ENCODE measurements around the gene STC2.

- TF ChIP-seq ZNF263 (CRISPR knock-in tag; IDR thresholded peaks at IDR 0.05; ENCODE audit: low read depth) = no peak
- no peak for TF ChIP-seq ZNF317 (CRISPR knock-in tag; IDR thresholded peaks at IDR 0.05; ENCODE audit: borderline replicate concordance, low read depth)
- no peak for TF ChIP-seq SP1 (CRISPR knock-in tag; conservative IDR thresholded peaks at IDR 0.05)
- TF ChIP-seq ATF3 (CRISPR knock-in tag; conservative IDR thresholded peaks at IDR 0.05) = no peak
- TF ChIP-seq ARID4B (CRISPR knock-in tag; IDR thresholded peaks at IDR 0.05; ENCODE audit: borderline replicate concordance) = no peak
- TF ChIP-seq IRF1 (CRISPR knock-in tag; IDR thresholded peaks at IDR 0.05) = no peak
- no peak for TF ChIP-seq ZNF396 (CRISPR knock-in tag; IDR thresholded peaks at IDR 0.05; ENCODE audit: borderline replicate concordance)
- no peak for TF ChIP-seq CTCF (IDR thresholded peaks at IDR 0.05)
These were observed 24.2 kb downstream of the STC2 start for GRCh38 chr5:173303878-173304590.

Data from WTC11 (cell line).